Right lobe of liver (tissue), 4 donors: ENCODE results near the gene OR10K2.

ENCODE experiments used
- POLR2A ChIP-seq: fragments of 450-650 bp; IDR thresholded peaks from one replicate; pipeline ENCODE4 v1.6.1; 2017; ENCODE audit warnings: antibody characterized with exemption, mild to moderate bottlenecking
- TF ChIP-seq, protein P1 (sequence below), 4 donors: fragments of 200-600 bp in 3 of 4; fragments of 450-650 bp in 1 of 4; IDR thresholded peaks; one replicate each; pipeline versions ENCODE4 v1.5.1 to v1.8.0; 2016 to 2022; ENCODE audit warnings: antibody characterized with exemption in 4 of 4, mild to moderate bottlenecking in 2 of 4
- donor health status: DM: no; HTN: no; CAD: no.
- donor health status: DM: no; HTN: no; CAD: no.
- donor health status: DM: no; HTN: yes; CAD: no.

DNA sequence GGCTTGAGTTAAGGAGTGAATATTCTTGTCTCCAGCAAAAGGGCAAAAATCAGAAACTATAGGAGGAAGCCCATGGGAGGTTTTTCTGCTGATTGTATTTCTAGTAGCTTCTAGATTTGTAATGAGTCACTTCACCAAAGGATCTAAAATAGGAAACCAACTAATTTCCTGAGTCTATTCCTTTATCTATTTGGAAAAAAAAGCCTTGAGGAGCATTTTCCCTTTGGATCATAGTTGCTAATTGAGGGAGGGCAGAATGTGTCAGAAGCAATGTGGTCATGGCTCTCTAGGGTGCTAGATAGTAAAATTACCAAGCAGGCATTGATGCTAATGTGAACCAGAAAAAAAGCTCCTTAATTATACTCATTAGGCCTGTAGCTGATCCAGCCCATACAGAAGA lies 45.9 kb upstream of the OR10K2 start, which contains the start of gene OR10R2:
- TF ChIP-seq POLR2A, result no peak
- TF ChIP-seq, protein P1, sequence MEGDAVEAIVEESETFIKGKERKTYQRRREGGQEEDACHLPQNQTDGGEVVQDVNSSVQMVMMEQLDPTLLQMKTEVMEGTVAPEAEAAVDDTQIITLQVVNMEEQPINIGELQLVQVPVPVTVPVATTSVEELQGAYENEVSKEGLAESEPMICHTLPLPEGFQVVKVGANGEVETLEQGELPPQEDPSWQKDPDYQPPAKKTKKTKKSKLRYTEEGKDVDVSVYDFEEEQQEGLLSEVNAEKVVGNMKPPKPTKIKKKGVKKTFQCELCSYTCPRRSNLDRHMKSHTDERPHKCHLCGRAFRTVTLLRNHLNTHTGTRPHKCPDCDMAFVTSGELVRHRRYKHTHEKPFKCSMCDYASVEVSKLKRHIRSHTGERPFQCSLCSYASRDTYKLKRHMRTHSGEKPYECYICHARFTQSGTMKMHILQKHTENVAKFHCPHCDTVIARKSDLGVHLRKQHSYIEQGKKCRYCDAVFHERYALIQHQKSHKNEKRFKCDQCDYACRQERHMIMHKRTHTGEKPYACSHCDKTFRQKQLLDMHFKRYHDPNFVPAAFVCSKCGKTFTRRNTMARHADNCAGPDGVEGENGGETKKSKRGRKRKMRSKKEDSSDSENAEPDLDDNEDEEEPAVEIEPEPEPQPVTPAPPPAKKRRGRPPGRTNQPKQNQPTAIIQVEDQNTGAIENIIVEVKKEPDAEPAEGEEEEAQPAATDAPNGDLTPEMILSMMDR (IDR thresholded peaks at IDR 0.05), result no peak
